BJ (cell line): ENCODE data around the gene CA10. TPM values are rescaled to one million over a fixed set of nuclear protein-coding genes. Genes with fewer than 3 reads are reported as not detected.

Experiments
- CTCF ChIA-PET: fragments of 350-600 bp; formaldehyde crosslinking; extraction: SDS; loops from one replicate; lab custom pipeline; 2021; ENCODE audit warnings: antibody characterized with exemption, inconsistent platforms; lab: Yijun Ruan, JAX
- POLR2A ChIA-PET: fragments of 300-600 bp; sonication (Branson Sonifier 250); formaldehyde crosslinking; extraction: SDS; loops from one replicate; lab custom pipeline; 2021; ENCODE audit warnings: antibody characterized with exemption; lab: Charles Lee
- DNase-seq: peaks from one replicate; pipeline ENCODE4 v3.0.0-alpha.2; 2011; ENCODE audit warnings: low read depth
- H3K27me3 ChIP-seq: 2 replicates; pipeline ENCODE4 v1.6.0; 2011; ENCODE audit warnings: low read length; ENCODE audit not compliant: control insufficient read depth, insufficient read depth
- H3K36me3 ChIP-seq: 2 replicates; pipeline ENCODE4 v1.5.1; 2011; ENCODE audit warnings: low read length; ENCODE audit not compliant: control insufficient read depth, insufficient read depth
- H3K4me3 ChIP-seq: 2 replicates; pipeline ENCODE4 v1.5.1; 2011; ENCODE audit warnings: low read depth, mild to moderate bottlenecking, control low read depth, low read length
- CTCF ChIP-seq: IDR thresholded peaks from 2 replicates; pipeline ENCODE4 v1.5.1; 2011; ENCODE audit warnings: low read depth, mild to moderate bottlenecking, control low read depth, inconsistent platforms, low read length, moderate library complexity; ENCODE audit not compliant: insufficient read depth
- polyA plus RNA-seq: library from polyadenylated mRNA; depleted of rRNA; stranded (reverse); fragments of >200 nt; gene quantifications from 2 replicates; pipeline ENCODE4 v1.2.3, GENCODE V29; 2011

Gene CA10
- polyA plus RNA-seq, 1 experiment = not detected

GRCh38 chr17:51778842-51779241 lies 379.7 kb downstream of the CA10 start:
- Histone ChIP-seq H3K27me3 (no peaks in the 10 kb centered on the region), H3K36me3 (no peaks in the 10 kb centered on the region), H3K4me3 (no peak overlapping the region)
- CTCF ChIA-PET = interaction anchor here (1.2 kb wide), 1 partner anchor 13 kb away, joined by 3 read pairs; no protein-coding TSS in a partner anchor
- POLR2A ChIA-PET = no interaction called here
- no peak for DNase-seq
- no peak for TF ChIP-seq CTCF

GRCh38 chr17:51770027-51770759 lies 388.3 kb downstream of the CA10 start:
- TF ChIP-seq CTCF = no peak
- H3K27me3 ChIP-seq = no peaks in the 10 kb centered on the region
- no peak overlapping the region for H3K4me3 ChIP-seq
- CTCF ChIA-PET = no interaction called here
- POLR2A ChIA-PET = no interaction called here
- no peak for DNase-seq
- H3K36me3 ChIP-seq = no peaks in the 10 kb centered on the region

- no peaks in the 10 kb centered on the region for H3K27me3 ChIP-seq
- POLR2A ChIA-PET = no interaction called here
- CTCF ChIA-PET = no interaction called here
- H3K36me3 ChIP-seq = no peaks in the 10 kb centered on the region
- H3K4me3 ChIP-seq = no peak overlapping the region
- no peak for TF ChIP-seq CTCF
- DNase-seq = no peak
Measured at GRCh38 chr17:51769231-51769630, 389.3 kb downstream of the CA10 start.

GRCh38 chr17:51768706-51769105 lies 389.8 kb downstream of the CA10 start:
- TF ChIP-seq CTCF = no peak
- H3K27me3 ChIP-seq = no peaks in the 10 kb centered on the region
- H3K36me3 ChIP-seq = no peaks in the 10 kb centered on the region
- no peak overlapping the region for H3K4me3 ChIP-seq
- ChIA-PET CTCF (no interaction called here), POLR2A (no interaction called here)
- no peak for DNase-seq

- ChIA-PET POLR2A (no interaction called here), CTCF (interaction anchor here (1.5 to 3.8 kb wide), 2 partner anchors 10 to 339 kb away, joined by 6 to 25 read pairs; no protein-coding TSS in a partner anchor)
- H3K36me3 ChIP-seq = no peaks in the 10 kb centered on the region
- H3K4me3 ChIP-seq = no peak overlapping the region
- no peak for DNase-seq
- TF ChIP-seq CTCF = no peak
- no peaks in the 10 kb centered on the region for H3K27me3 ChIP-seq
Measured at GRCh38 chr17:51767287-51767686, 391.2 kb downstream of the CA10 start.
